ENCODE data around the gene MT4.

DNA sequence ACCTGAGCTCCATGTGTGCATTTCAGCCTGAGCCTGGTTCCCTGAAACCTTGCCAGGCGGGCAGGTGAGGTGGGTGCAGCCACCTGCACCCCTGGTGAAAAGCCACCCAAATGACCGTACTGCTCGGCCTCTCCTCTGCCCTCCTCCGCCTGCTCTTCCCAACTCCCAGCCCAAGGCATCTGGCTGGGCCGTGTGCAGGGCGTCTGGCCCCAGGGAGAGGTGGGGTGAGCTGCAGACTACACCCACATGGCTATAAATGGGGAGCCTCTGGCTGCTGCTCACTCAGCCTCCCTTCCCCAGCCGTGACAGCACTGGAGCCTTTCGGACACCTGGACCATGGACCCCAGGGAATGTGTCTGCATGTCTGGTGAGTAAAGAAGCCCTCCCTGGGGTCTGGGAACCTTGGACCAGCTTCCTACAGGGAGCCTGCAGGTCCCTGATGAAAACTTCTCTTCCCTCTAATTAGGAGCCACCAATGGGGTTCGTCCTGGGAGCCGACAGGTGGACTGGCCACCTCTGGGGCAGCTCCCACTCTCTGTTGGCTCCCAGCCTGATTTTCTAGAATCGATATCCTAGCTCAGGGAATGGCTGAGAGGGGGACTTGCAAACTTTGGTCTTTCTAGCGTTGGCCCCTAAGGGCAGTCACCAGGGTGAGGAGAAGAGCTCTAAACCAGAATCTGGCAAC, at the start of gene MT4:
- TF ChIP-seq, protein P1, sequence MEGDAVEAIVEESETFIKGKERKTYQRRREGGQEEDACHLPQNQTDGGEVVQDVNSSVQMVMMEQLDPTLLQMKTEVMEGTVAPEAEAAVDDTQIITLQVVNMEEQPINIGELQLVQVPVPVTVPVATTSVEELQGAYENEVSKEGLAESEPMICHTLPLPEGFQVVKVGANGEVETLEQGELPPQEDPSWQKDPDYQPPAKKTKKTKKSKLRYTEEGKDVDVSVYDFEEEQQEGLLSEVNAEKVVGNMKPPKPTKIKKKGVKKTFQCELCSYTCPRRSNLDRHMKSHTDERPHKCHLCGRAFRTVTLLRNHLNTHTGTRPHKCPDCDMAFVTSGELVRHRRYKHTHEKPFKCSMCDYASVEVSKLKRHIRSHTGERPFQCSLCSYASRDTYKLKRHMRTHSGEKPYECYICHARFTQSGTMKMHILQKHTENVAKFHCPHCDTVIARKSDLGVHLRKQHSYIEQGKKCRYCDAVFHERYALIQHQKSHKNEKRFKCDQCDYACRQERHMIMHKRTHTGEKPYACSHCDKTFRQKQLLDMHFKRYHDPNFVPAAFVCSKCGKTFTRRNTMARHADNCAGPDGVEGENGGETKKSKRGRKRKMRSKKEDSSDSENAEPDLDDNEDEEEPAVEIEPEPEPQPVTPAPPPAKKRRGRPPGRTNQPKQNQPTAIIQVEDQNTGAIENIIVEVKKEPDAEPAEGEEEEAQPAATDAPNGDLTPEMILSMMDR (conservative IDR thresholded peaks at IDR 0.05; ENCODE audit: low read depth, low read length) = no peak
- TF ChIP-seq EZH2phosphoT487 (IDR thresholded peaks at IDR 0.05; ENCODE audit: borderline replicate concordance, low read length) = no peak
